ENCODE measurements around the gene PALLD. TPM values are rescaled to one million over a fixed set of nuclear protein-coding genes. Genes with fewer than 3 reads are reported as not detected.

The PALLD gene
- total RNA-seq, 5 donors from 2014 or later (not counting 1 experiment from before 2014, with no cell fraction given), result 0.56 to 1.9 (median 0.93) TPM

GRCh38 chr4:168480931-168481611 lies 15.8 kb upstream of the PALLD start:
- no peaks in the 10 kb centered on the region for H3K9me3 Mint-ChIP-seq
- Histone ChIP-seq H3K27me3 (replicated peaks in 1 of 2; ENCODE audit: control insufficient read depth in 2 of 2, extremely low read depth in 1 of 2, insufficient read depth in 2 of 2, low read length in 1 of 2) (no peaks in the 10 kb centered on the region), H3K4me1 (ENCODE audit: control insufficient read depth in 1 of 2, extremely low read depth in 1 of 2, insufficient read depth in 2 of 2, low read length in 2 of 2) (peaks cover 11 to 36% of the 10 kb centered on the region in 2 experiments), H3K4me3 (ENCODE audit: control insufficient read depth in 1 of 2, extremely low read depth in 1 of 2, low read length in 1 of 2) (peak overlapping the region; percentile 94 to 97), H3K27ac (ENCODE audit: low read length) (peak overlapping the region; percentile 91), H3K36me3 (ENCODE audit: control insufficient read depth in 2 of 2, extremely low read depth in 1 of 2, insufficient read depth in 1 of 2, low read length in 1 of 2) (no peaks in the 10 kb centered on the region), H3K9me3 (no peaks in the 10 kb centered on the region)
- peak in 34 of 35 experiments; percentile 9 to 83 (median 42) for DNase-seq
- ATAC-seq (replicated peaks in 1 of 4), result peak; percentile 58 to 70 (median 64)
- ChIA-PET POLR2A (interaction anchor here (0.5 to 1.2 kb wide), 7 partner anchors 9 to 520 kb away, joined by 3 to 15 read pairs (median 4); partner anchors contain the start of gene DDX60 (in 1 of the 2)), CTCF (interaction anchor here (0.5 to 3.8 kb wide), 6 partner anchors 27 to 548 kb away, joined by 3 to 18 read pairs (median 4); partner anchors contain the start of gene CBR4 (in 1 of the 2))
- H3K36me3 Mint-ChIP-seq, result peaks cover 8% of the 10 kb centered on the region
- peak overlapping the region; percentile 95 to 100 (median 99) for H3K4me3 Mint-ChIP-seq
- 0% methylated on average over 7 of the region's 7 CpGs for WGBS (ENCODE audit: insufficient coverage)
- peaks cover 64 to 77% (median 74%) of the 10 kb centered on the region in 3 donors for H3K4me1 Mint-ChIP-seq
- H3K27ac Mint-ChIP-seq, result peak overlapping the region; percentile 100
- no peaks in the 10 kb centered on the region for H3K27me3 Mint-ChIP-seq

- H3K27me3 ChIP-seq (replicated peaks in 1 of 2; ENCODE audit: control insufficient read depth in 2 of 2, extremely low read depth in 1 of 2, insufficient read depth in 2 of 2, low read length in 1 of 2), result no peaks in the 10 kb centered on the region
- 93% methylated on average over 3 of the region's 7 CpGs for WGBS (ENCODE audit: insufficient coverage)
- no peak overlapping the region for H3K4me3 ChIP-seq (ENCODE audit: control insufficient read depth in 1 of 2, extremely low read depth in 1 of 2, low read length in 1 of 2)
- no peaks in the 10 kb centered on the region for H3K36me3 ChIP-seq (ENCODE audit: control insufficient read depth in 2 of 2, extremely low read depth in 1 of 2, insufficient read depth in 1 of 2, low read length in 1 of 2)
- H3K27me3 Mint-ChIP-seq, result no peaks in the 10 kb centered on the region
- peaks cover 8 to 22% of the 10 kb centered on the region in 2 experiments for H3K4me1 ChIP-seq (ENCODE audit: control insufficient read depth in 1 of 2, extremely low read depth in 1 of 2, insufficient read depth in 2 of 2, low read length in 2 of 2)
- CTCF ChIA-PET, result no interaction called here
- no peak for ATAC-seq (replicated peaks in 1 of 4)
- H3K27ac Mint-ChIP-seq, result peak overlapping the region in 1 of 2 donors; percentile 100
- peaks cover 39 to 53% (median 51%) of the 10 kb centered on the region in 3 donors for H3K4me1 Mint-ChIP-seq
- H3K4me3 Mint-ChIP-seq, result no peak overlapping the region
- POLR2A ChIA-PET, result no interaction called here
- DNase-seq, result no peak
- H3K9me3 ChIP-seq, result no peaks in the 10 kb centered on the region
- H3K9me3 Mint-ChIP-seq, result no peaks in the 10 kb centered on the region
- no peaks in the 10 kb centered on the region for H3K36me3 Mint-ChIP-seq
- no peak overlapping the region for H3K27ac ChIP-seq (ENCODE audit: low read length)
Measured at GRCh38 chr4:168483811-168484210, 13.0 kb upstream of the PALLD start.

GRCh38 chr4:168484626-168485025 lies 12.2 kb upstream of the PALLD start:
- ATAC-seq (replicated peaks in 1 of 4) (no peak), DNase-seq (no peak)
- POLR2A ChIA-PET, result interaction anchor here in 1 of 2 donors (1.1 kb wide), 1 partner anchor 12 kb away, joined by 3 read pairs; the partner anchor contains the start of gene PALLD
- Histone ChIP-seq H3K4me3 (ENCODE audit: control insufficient read depth in 1 of 2, extremely low read depth in 1 of 2, low read length in 1 of 2) (no peak overlapping the region), H3K9me3 (no peaks in the 10 kb centered on the region), H3K27me3 (replicated peaks in 1 of 2; ENCODE audit: control insufficient read depth in 2 of 2, extremely low read depth in 1 of 2, insufficient read depth in 2 of 2, low read length in 1 of 2) (no peaks in the 10 kb centered on the region), H3K4me1 (ENCODE audit: control insufficient read depth in 1 of 2, extremely low read depth in 1 of 2, insufficient read depth in 2 of 2, low read length in 2 of 2) (peaks cover under 1 to 16% of the 10 kb centered on the region in 2 experiments), H3K27ac (ENCODE audit: low read length) (no peak overlapping the region), H3K36me3 (ENCODE audit: control insufficient read depth in 2 of 2, extremely low read depth in 1 of 2, insufficient read depth in 1 of 2, low read length in 1 of 2) (no peaks in the 10 kb centered on the region)
- Mint-ChIP-seq H3K27me3 (no peaks in the 10 kb centered on the region), H3K36me3 (no peaks in the 10 kb centered on the region), H3K9me3 (no peaks in the 10 kb centered on the region), H3K27ac (no peak overlapping the region), H3K4me3 (peak overlapping the region in 1 of 3 donors; percentile 8), H3K4me1 (peaks cover 34 to 46% (median 45%) of the 10 kb centered on the region in 3 donors)
- CTCF ChIA-PET, result no interaction called here

GRCh38 chr4:168485156-168485910 lies 11.5 kb upstream of the PALLD start:
- no peak for ATAC-seq (replicated peaks in 1 of 4)
- Histone ChIP-seq H3K27ac (ENCODE audit: low read length) (no peak overlapping the region), H3K9me3 (no peaks in the 10 kb centered on the region), H3K27me3 (replicated peaks in 1 of 2; ENCODE audit: control insufficient read depth in 2 of 2, extremely low read depth in 1 of 2, insufficient read depth in 2 of 2, low read length in 1 of 2) (no peaks in the 10 kb centered on the region), H3K4me1 (ENCODE audit: control insufficient read depth in 1 of 2, extremely low read depth in 1 of 2, insufficient read depth in 2 of 2, low read length in 2 of 2) (peaks cover 0 to 16% of the 10 kb centered on the region in 2 experiments), H3K36me3 (ENCODE audit: control insufficient read depth in 2 of 2, extremely low read depth in 1 of 2, insufficient read depth in 1 of 2, low read length in 1 of 2) (no peaks in the 10 kb centered on the region), H3K4me3 (ENCODE audit: control insufficient read depth in 1 of 2, extremely low read depth in 1 of 2, low read length in 1 of 2) (no peak overlapping the region)
- ChIA-PET POLR2A (interaction anchor here (0.6 to 1.1 kb wide), 3 partner anchors 11 to 26 kb away, joined by 3 to 7 read pairs (median 4); partner anchors contain the start of gene PALLD (in 1 of the 2)), CTCF (no interaction called here)
- no peaks in the 10 kb centered on the region for H3K9me3 Mint-ChIP-seq
- H3K4me1 Mint-ChIP-seq, result peaks cover 31 to 42% (median 42%) of the 10 kb centered on the region in 3 donors
- H3K27ac Mint-ChIP-seq, result no peak overlapping the region
- WGBS (ENCODE audit: insufficient coverage), result no CpG with 5 or more reads among the region's 2 CpGs
- DNase-seq, result no peak
- H3K36me3 Mint-ChIP-seq, result no peaks in the 10 kb centered on the region
- no peak overlapping the region for H3K4me3 Mint-ChIP-seq
- H3K27me3 Mint-ChIP-seq, result no peaks in the 10 kb centered on the region

DNA sequence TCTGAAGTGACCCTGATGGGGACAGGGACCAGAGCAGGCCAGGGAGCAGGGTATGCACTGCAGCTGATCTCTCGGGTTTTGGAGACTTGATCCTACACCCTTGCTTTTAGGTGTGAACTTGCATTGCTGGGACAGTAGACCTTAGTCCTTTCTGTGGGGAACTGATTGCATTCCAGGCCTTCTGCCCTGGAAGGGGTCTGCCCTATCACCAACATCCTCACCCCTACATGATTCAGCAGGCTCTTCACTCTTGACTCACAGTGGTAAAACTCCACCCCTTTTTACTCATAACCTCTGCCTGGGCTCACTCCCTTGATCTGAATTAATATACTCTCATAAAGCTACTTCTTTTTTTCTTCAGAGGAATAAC lies 10.0 kb upstream of the PALLD start:
- ChIA-PET CTCF (interaction anchor here in 1 of 2 donors (0.5 to 0.6 kb wide), 3 partner anchors 12 to 53 kb away, joined by 3 to 7 read pairs (median 3); no protein-coding TSS in a partner anchor), POLR2A (interaction anchor here in 1 of 2 donors (0.6 kb wide), 1 partner anchor 13 kb away, joined by 3 read pairs; no protein-coding TSS in a partner anchor)
- 100% methylated on average over 1 of the region's 1 CpG for WGBS (ENCODE audit: insufficient coverage)
- Mint-ChIP-seq H3K4me3 (no peak overlapping the region), H3K36me3 (no peaks in the 10 kb centered on the region), H3K4me1 (peaks cover 18 to 28% (median 27%) of the 10 kb centered on the region in 3 donors), H3K27ac (no peak overlapping the region), H3K9me3 (no peaks in the 10 kb centered on the region), H3K27me3 (peaks cover 0 to 4% of the 10 kb centered on the region in 2 donors)
- Histone ChIP-seq H3K36me3 (ENCODE audit: control insufficient read depth in 2 of 2, extremely low read depth in 1 of 2, insufficient read depth in 1 of 2, low read length in 1 of 2) (no peaks in the 10 kb centered on the region), H3K4me3 (ENCODE audit: control insufficient read depth in 1 of 2, extremely low read depth in 1 of 2, low read length in 1 of 2) (no peak overlapping the region), H3K9me3 (no peaks in the 10 kb centered on the region), H3K27me3 (replicated peaks in 1 of 2; ENCODE audit: control insufficient read depth in 2 of 2, extremely low read depth in 1 of 2, insufficient read depth in 2 of 2, low read length in 1 of 2) (no peaks in the 10 kb centered on the region), H3K27ac (ENCODE audit: low read length) (no peak overlapping the region), H3K4me1 (ENCODE audit: control insufficient read depth in 1 of 2, extremely low read depth in 1 of 2, insufficient read depth in 2 of 2, low read length in 2 of 2) (peaks cover 0 to 5% of the 10 kb centered on the region in 2 experiments)
- DNase-seq (no peak), ATAC-seq (replicated peaks in 1 of 4) (peak in 1 of 4 experiments; percentile 41)
